NCI-H446 (cell line): ENCODE results near the gene HTR3A.

Experiments
- DNase-seq, 2 experiments: peaks; one replicate each; lab custom pipeline; 2025; lab: John Stamatoyannopoulos, UW

Gene HTR3A

DNA sequence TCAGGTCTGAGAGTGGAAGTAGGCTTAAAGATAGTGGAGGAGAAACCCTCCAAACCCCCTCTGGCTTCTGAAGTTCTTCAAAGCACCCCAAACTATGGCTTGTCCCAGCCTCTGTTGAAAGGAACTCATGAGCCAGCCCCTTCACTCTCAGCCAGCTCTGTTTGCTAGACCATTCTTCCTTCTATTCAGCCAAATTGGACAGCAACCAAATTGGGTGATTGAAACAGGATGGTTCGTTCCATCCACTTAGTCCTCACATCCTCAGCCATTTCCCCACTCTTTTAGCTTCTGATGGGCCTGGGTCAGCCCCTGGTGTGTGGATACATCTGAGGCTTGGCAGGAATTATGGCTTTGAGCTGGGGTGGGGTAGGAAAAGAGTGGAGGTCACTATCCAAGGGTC is 4.5 kb downstream of the HTR3A start:
- DNase-seq, result no peak

DNA sequence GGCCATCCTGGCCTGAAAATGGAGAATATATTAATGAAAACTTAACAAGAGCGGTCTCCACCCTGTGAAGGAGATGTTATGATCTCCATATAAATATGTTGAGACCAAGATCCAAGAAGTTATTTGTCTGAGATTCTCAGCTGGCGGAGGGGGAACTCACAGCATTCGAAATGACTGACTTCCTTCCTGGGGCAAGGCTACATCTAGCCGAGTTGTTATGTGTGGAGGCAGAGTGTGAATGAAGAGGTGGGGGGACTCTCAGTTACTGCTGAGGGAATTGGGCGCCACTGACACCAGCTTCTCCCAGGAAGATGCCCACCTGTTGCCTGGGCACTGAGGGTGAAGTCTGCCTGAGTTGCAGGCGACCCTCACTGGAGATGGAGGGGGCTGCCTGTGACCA is 5.9 kb downstream of the HTR3A start:
- DNase-seq, result no peak

DNA sequence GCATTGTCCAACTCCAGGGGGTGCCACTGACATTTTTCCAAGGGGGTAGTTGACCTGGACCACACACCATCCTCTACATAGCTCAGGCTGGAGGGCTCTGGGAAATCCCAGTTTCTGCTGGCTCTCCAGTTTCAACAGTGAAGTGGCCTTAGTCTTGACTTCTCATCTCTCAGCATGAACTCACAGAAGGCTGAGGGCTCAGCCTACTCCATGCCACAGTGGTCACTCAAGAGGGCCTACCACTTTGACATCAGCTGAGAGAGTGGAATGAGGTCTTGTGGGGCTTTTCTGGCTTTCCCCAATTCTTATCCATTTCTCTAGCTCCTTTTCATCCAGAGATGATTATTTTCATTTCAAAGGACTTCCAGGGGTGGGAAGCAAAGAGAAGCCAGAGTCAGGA is 7.4 kb downstream of the HTR3A start:
- DNase-seq, result no peak

DNA sequence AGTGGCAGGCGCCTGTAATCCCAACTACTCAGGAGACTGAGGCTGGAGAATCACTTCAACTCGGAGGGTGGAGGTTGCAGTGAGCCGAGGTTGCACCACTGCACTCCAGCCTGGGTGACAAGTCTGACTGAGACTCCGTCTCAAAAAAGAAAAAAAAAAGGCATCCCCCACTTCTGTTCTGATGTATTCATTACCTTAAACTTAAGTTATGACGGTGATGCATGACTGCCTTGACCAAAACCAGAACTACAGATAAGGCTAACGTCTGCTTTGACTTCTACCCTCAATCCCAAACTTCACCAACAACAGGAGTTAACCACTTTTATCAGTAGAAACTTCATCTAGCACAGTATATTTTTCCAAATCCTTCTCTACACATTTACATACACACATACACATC is 9.9 kb downstream of the HTR3A start:
- DNase-seq, result no peak

DNA sequence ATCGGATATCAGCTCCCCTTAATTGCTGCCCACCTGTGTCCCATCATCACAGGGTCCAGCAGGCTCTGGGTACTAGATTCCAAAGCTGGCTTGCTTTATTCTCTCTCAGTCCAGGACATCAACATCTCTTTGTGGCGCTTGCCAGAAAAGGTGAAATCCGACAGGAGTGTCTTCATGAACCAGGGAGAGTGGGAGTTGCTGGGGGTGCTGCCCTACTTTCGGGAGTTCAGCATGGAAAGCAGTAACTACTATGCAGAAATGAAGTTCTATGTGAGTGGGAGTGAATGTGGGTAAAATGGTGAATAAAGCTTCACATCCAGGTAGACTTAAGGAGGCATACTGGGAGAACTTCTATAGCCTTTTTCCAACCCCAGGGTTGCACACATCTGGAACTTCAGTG is 11.0 kb downstream of the HTR3A start:
- DNase-seq, result no peak

DNA sequence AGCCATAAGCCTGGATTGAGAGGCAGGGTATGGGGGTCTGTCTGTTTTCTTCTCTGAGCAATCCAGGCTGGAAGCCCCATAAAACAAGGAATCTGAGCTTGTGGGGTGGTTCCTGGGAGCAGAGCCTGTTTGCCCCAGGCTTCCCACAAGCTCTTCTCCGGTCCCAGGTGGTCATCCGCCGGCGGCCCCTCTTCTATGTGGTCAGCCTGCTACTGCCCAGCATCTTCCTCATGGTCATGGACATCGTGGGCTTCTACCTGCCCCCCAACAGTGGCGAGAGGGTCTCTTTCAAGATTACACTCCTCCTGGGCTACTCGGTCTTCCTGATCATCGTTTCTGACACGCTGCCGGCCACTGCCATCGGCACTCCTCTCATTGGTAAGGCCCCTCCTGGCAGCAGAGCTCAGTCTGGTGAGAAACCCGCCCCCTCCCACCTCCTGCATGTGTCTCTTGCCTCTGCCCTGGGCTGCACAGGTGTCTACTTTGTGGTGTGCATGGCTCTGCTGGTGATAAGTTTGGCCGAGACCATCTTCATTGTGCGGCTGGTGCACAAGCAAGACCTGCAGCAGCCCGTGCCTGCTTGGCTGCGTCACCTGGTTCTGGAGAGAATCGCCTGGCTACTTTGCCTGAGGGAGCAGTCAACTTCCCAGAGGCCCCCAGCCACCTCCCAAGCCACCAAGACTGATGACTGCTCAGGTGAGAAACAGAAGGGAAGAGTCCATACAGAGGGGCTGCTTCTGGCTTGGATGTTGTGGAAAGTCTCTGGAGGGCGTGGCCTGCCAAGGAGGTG is 11.6 kb downstream of the HTR3A start:
- DNase-seq, result no peak

DNA sequence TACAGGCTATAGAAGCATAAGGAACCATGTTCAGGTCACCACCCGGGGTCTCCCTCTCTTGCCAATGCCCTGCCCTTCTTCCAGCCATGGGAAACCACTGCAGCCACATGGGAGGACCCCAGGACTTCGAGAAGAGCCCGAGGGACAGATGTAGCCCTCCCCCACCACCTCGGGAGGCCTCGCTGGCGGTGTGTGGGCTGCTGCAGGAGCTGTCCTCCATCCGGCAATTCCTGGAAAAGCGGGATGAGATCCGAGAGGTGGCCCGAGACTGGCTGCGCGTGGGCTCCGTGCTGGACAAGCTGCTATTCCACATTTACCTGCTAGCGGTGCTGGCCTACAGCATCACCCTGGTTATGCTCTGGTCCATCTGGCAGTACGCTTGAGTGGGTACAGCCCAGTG is 14.5 kb downstream of the HTR3A start:
- DNase-seq, result no peak

DNA sequence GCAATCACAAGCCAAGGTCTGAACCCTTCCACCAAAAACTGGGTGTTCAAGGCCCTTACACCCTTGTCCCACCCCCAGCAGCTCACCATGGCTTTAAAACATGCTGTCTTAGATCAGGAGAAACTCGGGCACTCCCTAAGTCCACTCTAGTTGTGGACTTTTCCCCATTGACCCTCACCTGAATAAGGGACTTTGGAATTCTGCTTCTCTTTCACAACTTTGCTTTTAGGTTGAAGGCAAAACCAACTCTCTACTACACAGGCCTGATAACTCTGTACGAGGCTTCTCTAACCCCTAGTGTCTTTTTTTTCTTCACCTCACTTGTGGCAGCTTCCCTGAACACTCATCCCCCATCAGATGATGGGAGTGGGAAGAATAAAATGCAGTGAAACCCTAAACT is 15.0 kb downstream of the HTR3A start:
- DNase-seq, result no peak

DNA sequence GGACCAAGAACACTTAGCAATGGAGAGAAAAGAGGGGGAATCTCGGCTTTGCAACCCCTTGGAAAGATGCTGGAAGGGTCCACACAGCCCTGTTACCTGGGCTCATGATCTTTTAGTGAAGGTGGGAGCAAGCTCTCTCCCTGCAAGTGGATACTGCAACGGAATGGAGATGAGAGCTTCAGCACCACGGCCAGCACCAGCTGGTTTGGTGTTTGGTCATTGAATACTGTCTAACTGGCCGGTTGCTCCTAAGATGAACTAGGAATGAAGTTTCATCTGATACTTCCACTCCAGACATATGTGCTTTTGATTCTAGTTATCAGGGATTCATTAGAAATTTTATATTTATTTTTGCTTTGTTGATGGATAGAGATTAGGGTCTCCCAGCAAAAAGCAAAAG is 16.3 kb downstream of the HTR3A start:
- no peak for DNase-seq

DNA sequence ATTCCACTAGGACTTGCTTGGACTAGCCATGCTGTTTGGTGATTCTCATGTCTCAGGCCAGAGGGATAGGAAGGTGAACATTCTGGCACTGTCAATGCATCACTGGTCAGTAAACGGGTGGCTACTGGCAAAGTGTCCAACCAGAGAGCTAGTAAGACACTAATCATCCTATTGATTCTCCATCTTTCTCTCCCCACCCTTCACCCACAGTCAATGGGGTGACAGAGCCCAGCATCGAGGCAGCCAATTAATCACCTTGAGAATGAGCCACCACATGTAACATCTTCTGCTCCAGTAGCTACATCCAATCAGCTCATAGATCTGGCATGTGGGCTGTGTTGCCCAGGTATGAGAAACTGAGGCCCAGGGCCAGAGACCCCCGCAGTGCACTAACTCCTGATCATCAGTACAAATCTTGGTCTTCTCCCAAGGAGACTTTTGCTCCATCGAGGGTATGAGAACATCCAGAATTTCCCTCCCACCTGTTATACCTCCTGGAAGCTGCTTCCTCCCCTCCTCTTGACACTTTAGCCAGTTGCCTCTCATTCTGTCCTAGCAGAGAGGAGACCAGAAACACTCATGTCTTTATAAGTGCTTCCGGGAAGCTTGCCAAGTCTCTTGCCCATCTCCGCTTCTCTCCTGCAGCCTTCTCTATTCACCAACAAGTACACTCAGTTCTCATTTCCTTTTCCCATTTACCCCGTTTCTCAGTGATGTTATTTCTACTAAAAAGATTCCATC is 17.0 kb downstream of the HTR3A start:
- peak; percentile 12 to 43 for DNase-seq

DNA sequence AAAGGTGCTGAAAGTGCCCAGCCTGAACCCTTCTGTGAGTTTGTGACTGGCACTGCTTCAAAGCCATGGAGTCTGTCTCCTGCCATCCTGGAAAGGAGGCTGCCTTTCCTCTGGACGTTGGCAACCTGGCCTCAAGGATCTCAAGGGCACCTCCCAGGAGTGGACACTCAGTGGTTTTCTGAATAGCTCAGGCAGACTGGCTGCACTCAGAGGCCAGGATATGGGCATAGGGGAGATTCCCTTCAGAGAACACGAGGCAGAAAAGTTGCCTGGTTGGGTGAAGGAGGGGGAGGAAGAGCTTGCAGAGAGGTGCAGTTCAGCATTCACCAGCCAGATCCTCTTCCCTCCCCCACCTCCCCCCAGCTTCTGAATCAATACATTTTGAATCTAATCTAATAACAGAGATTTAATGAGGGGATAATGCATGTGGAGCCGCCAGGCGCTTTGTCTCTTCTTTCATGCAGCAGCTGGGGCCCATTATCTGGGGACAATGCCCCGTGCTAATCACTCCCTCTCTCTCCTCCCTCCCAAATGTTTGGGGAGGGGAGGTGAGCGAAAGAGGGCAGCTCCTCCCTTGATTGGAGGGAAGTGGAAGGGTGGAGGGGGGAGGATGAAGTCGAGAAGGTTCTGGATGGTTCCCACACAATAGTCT is 17.7 kb downstream of the HTR3A start:
- DNase-seq, result no peak

DNA sequence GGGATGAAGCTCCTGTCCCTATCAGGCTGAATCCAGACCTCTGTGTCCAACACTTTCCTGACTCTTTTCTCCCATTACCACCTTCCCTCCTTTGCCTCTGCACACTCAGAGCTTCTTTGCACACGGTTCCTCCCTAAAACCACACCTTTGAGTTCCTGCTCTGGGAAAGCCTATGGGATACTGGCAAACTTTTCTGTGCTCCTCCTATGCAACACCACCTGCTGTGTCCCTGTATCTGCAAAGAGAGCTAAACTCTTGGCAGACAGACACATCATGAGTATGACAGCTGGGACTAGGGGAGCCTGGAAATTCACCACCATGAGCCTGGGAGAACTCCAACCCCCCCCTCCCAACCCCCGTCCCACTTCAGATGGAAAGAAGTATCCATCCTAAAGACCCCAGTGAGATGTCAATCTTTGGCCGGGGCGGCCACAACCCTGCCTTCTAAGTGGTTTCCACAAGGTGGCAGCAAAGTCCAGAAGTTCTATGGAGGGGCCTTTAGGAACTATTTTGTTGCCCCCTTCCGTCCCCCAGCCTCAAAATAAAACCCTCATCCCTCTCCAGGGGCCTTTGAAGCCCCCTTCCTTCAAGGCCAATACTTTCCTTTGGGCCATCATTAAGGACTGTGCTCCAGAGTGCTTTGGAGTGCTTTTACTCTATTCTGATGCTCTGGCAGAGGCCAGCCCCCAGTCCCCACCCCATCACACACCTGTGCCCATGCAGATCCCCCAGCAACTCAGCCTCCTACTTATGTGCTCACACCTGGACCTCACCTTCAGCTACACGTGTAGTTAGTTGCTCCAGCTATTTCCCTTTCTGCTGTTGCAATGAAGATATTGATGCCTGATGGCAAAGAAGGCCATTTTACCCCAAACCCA is 19.4 kb downstream of the HTR3A start:
- no peak for DNase-seq

DNA sequence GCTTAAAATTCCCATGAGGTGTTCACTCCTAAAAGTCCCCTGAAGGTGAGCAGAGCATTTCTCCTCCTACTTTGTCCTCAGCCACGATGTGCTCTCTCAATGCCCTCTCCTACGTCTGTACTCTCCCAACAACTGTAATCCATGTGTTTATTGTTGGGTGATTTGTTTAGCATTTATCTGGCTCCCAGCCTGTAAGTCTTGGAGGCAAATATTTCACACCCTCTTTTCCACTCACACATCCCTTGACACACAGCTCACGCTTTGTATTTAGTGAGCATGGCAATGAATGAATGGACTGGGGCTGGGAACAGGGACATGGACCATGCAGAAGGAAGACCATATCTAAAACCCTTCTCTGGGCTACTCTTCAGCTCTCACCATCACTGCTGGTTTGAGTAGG is 22.6 kb downstream of the HTR3A start:
- no peak for DNase-seq

DNA sequence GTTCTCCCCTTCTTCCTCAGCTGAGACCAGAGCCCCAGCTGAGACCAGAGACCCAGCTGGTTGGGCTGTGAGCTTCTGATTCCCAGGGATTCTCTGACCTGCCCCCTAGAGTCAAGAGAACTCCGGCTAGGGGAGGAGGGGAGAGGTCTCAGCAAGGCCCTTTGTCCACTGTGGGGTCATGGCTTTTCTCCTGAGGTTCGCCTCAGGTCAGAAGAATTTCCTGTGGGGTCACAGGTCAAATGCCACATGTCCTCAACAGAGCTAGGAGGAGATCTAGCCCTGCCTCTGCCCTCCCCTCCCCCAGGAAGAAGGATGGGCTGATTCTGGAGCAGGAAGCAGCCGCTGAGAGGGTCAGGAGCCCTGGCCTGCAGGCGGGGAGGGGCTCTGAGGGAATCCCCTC is 23.7 kb downstream of the HTR3A start:
- no peak for DNase-seq

DNA sequence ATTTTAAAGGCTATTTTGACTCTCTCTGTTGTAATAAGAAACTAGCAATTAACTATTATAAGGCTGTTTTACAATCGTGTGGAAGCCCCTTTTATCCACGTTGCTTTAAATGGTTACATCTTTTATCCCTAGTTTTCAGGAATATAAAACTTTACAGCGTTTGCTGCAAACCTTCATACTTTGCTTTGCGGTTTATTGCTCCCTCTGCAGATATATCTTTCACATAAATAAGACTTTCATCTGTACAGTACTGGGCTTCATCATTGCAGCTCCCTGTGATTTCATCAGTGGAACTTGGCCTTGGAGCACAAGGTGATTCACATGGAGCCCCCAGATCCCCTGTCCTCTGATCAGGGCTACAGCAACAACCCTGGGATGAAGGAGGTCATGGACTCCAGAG is 25.6 kb downstream of the HTR3A start:
- DNase-seq, result no peak

DNA sequence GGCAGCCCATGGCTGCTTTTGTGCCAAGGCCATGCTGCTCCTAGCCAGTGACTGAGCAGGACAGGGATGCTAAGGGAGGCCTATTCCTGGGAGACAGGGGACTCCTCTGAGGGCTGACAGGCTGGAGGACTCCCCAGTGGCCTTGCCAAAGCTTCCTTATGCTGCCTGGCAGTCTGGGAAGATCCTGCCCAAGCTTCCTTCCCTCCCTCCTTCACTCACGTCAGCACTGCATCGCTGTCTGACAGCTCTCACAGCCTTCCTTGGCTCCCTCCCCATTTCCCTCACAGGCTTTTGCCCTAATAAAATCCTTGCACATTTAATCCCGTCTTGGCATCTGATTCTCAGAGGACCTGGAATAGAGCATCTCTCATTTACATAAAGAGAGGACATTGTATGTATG is 26.5 kb downstream of the HTR3A start:
- no peak for DNase-seq

DNA sequence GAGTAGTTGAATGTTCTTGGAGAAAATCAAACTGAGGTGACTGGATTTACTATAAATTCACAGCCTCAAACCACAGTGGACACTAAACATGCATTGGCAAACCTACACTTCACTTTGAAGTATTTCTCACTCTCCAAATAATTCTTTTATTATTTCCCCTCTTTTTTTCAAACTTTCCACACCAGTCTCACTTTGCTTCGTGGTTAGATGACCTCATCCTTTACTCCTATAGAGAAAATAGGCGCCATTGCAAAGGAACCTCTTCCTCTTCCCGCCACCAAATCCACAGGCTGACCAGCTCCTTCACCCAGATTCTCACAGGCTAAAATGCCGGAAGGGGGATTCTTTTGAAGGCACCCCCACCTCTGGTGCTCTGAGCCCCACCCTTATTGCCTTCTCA is 33.4 kb downstream of the HTR3A start:
- DNase-seq, result no peak

DNA sequence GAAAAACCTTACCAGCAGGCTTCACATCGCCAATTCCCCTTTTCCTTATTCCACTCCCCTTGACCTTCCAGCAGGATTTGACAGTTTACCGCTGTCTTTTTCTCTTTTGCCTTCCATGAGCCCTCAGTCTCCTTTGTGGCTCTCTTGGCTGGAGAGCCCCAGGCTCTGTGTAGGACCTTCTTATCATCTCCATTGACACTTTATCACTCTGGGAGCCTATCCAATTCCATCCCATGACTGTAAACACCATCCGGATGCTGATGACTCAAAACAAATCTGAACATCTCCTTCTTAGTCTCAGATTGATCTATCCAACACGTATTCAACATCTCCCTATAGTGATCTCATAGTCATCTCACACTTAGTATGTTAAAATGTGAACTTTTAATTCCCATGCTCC is 36.0 kb downstream of the HTR3A start:
- no peak for DNase-seq

DNA sequence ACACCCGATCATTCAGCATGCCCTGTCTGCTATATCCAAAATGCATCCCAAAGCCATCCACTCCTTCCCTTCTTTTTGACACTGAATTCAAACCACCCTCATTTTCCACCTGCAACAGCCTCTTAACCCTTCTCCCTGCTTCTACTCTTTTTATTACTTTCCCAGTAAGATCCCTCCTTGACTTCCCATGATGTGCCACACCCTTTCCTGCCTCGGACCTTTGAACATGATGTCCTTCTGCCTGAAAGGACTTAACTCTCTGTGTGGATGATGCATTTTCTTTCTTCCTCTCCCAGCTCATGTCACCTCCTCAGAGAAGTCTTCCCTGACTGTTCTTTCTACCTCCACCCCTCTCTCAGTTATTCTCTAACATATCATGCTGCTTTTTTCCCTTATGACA is 36.5 kb downstream of the HTR3A start:
- DNase-seq, result no peak

DNA sequence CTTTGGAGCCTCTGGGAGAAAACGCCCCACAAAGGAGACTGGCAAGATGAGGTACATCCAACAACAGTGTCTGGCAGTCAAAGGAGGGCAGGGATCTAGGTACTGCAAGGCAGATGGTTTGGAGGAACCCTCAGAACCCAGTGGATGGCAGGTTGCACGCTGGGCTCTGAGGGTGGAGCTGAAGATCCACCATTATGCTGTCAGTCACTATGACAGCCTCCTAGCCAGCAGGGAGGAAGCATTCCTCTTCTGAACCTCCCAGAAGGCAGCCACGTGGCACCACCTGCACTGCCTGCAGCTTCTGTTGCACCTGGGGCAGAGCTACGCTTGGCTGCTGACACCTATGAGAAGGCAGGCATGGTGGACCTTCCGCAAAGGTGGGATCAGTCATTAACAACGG is 40.2 kb downstream of the HTR3A start:
- no peak for DNase-seq

DNA sequence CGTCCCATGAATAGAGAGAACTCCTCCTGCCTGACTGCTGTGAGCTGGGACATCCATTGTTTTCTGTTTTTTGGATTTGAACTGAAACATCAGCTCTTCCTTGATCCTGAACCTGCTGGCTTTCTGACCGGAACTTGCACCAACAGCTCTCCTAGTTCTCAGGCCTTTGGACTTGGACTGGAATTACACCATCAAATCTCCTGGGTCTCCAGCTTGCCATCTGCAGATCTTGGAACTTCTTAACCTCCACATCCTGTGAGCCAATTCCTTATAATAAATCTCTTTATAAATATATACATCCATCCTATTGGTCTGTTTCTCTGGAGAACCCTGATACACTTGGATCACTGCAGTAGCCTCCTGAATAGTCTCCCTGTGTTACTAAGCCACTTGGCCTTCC is 42.1 kb downstream of the HTR3A start:
- DNase-seq, result no peak

DNA sequence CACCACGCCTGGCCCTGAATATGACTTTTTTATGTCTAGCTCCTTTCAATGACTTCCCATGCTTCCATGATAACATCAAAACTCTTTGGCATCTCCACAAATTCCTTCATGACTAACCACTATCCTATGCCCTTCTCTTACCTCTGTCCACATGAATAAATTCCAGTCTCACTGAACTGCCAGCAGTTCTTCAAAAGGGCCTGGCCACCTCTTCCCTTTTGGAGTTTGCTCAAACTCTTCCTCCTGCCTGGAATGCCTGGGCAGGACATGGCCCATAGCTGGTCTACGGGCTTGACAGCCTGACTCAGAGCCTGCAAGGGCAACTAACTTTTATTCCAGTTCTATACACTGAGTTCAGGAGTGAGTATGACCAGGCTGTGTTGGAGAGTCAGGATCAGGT is 42.8 kb downstream of the HTR3A start:
- DNase-seq, result no peak
